Dedifferentiated amniotic fluid mesenchymal stem cell (primary cell): ENCODE data around the gene DNAJB12.
"Not testable (repeated sequence)": the region's sequence is repeated elsewhere in the genome, so short reads cannot be mapped to it uniquely, and the experiment has no call there.

Experiments used
- DNase-seq: peaks from one replicate; pipeline ENCODE4 v3.0.0-alpha.2; 2016; ENCODE audit errors: extremely low spot score

Gene DNAJB12

DNA sequence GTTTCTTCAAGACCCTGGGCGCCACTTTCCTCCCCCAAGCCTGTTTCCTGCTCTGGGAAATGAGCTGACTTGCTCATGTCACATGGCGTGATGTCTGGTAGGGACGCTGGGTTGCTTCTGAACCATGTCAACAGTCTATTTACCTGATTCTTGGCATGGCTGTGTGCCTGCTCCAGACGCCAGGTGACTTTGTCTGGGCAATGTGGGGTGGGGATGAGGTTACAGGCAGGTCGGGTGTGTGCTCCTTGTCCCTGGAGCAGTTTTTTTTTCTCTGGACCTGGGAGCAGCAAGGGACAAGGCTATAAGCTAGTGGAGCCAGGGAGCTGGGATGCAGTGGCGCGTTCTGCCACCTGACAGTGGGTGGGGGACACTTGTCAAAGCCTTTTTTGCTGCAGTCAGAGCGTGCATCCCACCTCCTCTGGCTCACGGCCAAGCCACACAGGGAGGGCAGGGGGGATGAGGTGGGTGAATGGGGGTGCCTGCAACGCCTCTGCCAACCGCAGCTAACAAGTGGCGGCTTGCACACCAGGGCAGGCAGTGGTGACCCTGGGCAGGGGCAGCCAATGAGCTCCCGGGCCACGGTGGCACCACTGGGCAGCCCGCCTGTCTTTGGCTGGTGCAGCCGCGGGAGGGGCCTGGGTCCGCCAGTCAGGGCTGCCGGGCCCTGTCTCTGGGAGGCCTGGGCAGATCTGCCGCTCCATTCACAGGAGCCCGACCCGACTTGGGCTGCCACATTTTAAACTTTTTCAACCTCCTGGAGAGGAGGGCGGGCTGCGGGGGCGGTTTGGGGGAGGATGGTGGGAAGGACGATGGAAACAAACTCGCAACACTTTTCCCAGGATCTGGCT lies 22.9 kb downstream of the DNAJB12 start:
- no peak for DNase-seq

DNA sequence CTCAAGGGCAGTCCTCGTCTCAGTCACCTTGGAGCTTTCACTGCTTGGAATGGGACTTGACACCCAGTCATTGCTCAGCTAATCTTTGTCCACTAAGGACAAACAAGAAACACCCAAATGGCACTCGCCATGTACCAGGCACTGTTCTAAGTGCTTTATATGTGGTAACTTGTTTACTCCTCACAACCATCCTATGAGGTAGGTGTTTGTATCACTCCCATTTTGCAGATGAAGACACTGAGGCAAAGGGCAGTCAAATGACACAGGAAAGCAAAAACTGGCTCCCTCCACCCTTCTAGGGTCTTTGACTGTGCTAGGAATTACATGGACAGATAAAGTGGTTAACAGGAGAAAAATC lies 24.7 kb downstream of the DNAJB12 start:
- DNase-seq: no peak

GRCh38 chr10:72329290-72330068 lies 25.2 kb downstream of the DNAJB12 start:
- DNase-seq: no peak

DNA sequence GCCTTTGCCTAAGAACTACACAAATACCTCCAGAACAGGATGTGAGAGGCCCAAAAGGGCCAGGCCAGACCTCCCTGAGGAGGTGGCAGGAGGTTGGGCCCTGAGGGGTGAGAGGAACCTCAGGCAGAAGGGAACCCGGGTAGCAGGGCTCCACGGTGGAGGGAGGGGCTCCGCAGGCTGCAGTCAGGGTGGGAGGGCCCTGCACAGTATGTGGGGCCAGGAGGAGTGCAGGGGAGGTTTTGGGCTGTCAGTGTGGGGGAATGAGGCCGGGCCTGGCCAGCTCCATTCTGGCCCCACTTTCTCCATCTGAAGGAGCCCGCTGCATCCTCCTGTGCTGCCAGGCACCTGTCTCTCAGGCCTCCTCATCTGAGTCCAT lies 25.9 kb downstream of the DNAJB12 start:
- DNase-seq: no peak

- DNase-seq: peak; percentile 38
These were observed 26.5 kb downstream of the DNAJB12 start for GRCh38 chr10:72328045-72328828.

- not testable (repeated sequence) for DNase-seq
These were observed 27.8 kb downstream of the DNAJB12 start for GRCh38 chr10:72326665-72327603.

DNA sequence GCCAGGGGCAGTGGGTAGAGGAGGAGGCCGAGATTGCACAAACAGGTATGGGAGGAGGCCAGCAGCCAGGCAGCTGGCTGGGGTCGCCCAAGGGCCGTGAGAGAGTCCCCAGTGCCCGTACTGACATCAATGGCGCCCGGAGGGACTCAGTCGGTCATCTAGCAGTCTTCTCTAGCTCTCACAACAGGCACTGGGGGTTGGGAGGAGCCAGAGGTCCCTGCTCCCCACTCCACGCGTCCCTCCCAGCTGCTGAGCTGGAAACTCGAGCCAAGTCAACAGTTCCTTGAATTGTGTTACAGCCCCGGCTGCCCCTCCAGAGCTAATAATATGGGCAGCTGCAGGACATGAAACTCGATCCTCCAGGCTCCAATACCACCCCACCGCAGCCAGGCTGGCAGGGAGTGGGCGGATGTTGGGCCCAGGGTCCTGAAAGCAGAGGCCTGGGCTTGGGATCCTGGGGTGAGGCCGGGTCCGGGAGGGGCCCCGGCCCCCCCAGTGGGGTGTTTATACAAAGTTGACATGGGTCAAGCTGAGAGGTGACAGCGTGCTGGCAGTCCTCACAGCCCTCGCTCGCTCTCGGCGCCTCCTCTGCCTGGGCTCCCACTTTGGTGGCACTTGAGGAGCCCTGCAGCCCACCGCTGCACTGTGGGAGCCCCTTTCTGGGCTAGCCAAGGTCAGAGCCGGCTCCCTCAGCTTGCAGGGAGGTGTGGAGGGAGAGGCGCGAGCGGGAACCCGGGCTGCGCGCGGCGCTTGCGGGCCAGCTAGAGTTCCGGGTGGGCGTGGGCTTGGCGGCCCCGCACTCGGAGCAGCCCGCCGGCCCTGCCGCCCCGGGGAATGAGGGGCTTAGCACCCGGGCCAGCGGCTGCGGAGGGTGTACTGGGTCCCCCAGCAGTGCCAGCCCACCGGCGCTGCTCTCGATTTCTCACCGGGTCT lies 29.2 kb downstream of the DNAJB12 start:
- peak; percentile 38 for DNase-seq

GRCh38 chr10:72323771-72324191 lies 30.9 kb downstream of the DNAJB12 start:
- no peak for DNase-seq

GRCh38 chr10:72323108-72323749 lies 31.5 kb downstream of the DNAJB12 start:
- no peak for DNase-seq

DNA sequence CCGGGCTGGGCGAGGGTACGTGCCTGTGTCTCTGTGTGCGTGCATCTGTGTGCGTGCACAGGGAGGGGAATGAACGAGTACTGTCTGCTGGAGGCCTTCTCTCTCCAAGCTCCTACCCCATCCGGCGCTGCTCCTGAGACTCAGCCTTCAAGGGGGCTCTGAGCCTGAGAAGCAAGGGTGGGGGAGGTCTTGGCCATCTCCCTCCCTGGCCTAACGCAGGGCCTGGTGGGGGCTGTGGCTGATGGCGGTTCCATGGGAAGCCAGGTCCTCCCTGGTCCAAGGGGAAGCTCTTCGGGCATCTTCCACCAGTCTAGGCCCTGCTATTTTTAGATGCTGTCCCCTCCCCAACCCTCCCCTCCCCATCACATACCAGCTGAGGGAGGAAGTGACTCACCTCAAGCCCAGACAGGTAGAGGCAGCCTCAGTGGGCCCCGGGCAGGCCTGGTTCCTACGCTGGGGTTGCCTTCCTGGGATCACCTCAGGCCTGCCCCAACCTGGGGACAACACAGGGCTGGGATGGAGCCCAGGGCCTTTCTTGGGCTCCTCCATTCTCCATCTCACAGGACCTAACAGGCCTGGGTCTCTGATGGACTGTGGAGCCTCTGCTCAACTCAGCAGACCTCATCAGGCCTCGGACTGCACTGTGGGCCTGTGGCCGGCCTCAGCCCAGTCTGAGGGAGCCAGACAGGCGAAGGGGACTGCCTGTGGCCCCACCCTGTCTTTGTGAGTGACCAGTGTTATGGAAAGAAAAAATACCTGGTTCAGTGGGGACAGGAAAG lies 32.2 kb downstream of the DNAJB12 start:
- no peak for DNase-seq

GRCh38 chr10:72322030-72322279 lies 32.8 kb downstream of the DNAJB12 start:
- DNase-seq: no peak

GRCh38 chr10:72321248-72322029 lies 33.3 kb downstream of the DNAJB12 start:
- DNase-seq: no peak

DNA sequence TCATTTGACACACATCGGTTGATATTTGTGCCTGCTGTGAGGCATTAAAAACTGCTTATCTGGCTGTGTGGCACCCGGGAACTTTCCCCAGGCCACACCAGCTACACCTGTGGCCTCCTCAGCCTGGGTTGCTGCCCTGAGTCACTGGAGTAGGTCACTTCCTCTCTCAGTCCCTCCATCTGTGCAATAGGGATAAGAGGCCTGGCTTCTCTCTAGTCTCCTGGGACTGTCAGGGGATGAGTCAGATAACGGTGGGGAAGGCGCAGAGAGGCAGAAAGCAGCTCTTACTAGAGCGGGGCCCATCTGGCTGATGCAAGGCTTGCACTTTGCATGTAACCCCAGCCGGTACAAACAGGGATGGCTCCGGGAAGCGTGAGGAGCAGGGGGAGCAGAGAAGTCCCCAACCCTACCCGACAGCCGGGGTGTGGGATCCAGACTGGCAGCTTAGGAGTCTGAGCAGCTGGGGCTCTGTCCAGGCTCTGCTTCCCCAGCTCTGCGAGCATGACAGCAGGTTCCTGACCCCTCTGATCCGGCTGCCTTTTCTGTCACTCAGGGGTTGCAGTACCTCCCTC lies 34.0 kb downstream of the DNAJB12 start:
- peak; percentile 99 for DNase-seq

DNA sequence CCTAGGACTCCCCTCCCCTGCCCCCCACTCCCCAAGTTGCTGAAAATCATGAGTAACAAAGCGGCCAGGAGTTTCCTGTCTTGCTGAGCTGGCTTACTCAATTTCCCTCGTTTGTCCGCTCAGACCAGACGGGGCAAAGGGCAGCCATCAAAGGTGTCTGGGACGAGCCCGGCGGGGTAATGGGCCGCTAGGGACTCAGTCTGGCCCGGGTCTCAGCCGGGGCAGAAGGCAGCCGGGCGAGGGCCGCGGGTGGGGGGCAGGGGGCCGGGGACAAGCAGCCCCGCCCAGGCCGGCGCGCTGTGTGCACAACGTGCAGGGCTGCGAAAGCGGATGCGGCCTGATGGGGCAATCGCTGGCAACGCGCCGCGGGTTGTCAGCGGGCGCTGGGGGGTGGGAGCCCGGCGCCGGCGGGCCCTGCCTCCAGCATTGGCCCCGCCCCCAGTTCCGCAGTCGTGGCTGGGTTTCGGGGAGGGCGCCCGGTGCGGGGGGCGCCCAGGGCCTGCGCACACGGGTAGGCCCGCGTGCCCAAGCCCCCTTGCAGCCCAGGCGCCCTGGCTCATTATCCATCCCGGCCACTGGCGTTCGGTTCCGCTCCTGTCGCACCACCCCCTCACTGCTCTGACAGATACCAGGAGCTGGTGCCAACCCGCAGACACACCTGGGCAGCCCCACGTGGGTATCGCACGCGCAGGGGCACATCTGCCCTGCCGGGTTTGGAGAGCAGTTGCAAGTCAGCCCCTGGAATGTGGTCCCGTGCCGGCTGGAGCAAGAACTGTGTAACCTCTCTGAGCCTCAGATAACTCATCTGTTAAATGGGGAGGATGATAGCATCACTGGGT lies 35.1 kb downstream of the DNAJB12 start:
- peak; percentile 69 for DNase-seq

DNA sequence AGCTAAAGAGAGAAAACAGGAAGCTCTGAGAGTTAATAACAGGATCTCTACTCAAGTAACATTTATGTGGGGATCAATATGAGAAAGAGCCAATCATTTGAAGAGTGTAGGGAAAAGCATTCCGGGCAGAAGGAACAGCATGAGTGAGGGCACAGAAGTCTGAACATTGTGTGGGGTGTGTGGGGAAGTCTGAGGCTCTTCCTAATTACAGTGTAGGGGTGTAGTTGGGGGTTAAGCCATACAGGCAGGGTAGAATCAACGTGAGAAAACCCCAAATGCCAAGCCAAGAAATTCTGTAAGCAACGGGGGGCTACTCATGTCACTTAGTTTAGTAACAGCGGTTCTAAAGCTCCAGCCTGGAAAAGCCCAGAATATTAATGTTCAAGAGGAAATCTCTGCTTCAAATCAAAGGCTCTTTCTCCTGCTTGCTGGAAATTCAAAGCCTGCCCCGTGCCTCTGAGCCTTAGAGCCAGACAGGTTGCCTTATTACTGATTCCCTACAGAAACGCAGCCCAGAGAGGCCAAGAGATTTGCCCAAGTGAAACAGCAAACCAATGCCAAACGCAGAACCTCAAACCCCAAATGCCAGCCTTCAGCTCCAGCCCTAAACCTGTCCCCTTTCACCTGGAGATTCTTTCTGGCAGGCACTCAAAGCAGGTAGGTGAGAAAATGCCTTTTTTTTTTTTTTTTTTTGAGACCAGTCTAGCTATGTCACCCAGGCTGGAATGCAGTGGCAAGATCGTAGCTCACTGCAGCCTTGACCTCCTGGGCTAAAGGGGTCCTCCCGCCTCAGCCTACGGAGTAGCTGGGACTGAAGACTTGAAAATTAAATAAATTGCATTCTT lies 36.1 kb downstream of the DNAJB12 start:
- DNase-seq: no peak
